GM19328 (cell line): Measurements from ENCODE around the gene CSGALNACT2.

Source experiments
- ATAC-seq: cut with Tn5 transposase; IDR thresholded peaks from one replicate; pipeline ENCODE4 v1.9.1; 2021; ENCODE audit warnings: mild to moderate bottlenecking, moderate library complexity; ENCODE audit not compliant: unreplicated experiment

The CSGALNACT2 gene

DNA sequence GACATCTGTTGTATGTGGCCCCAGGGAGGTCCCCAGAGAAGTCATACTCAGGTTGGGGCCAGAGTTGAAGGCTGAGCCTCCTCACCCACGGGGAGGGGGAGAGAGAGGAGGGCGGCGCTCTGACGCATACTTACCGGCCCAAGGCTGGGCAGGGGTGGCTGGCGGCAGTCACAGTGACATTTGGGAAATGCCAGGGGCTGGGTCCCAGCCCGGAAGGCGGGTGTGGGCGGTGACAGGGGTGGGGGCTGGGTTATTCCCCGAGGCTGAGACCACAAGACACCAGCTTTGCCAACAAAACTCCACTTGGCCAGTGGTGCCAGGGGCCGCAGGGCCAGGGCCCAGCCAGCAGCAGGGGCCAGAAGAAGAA is 87.5 kb downstream of the CSGALNACT2 start:
- ATAC-seq, result no peak

GRCh38 chr10:43226441-43226840 is 88.2 kb downstream of the CSGALNACT2 start:
- ATAC-seq, result no peak

GRCh38 chr10:43226851-43227845 is 88.9 kb downstream of the CSGALNACT2 start:
- ATAC-seq, result no peak

- ATAC-seq, result no peak
These were observed 89.9 kb downstream of the CSGALNACT2 start for GRCh38 chr10:43227911-43228782.

GRCh38 chr10:43228783-43229207 is 90.5 kb downstream of the CSGALNACT2 start:
- no peak for ATAC-seq

GRCh38 chr10:43229208-43230061 is 91.2 kb downstream of the CSGALNACT2 start:
- no peak for ATAC-seq

DNA sequence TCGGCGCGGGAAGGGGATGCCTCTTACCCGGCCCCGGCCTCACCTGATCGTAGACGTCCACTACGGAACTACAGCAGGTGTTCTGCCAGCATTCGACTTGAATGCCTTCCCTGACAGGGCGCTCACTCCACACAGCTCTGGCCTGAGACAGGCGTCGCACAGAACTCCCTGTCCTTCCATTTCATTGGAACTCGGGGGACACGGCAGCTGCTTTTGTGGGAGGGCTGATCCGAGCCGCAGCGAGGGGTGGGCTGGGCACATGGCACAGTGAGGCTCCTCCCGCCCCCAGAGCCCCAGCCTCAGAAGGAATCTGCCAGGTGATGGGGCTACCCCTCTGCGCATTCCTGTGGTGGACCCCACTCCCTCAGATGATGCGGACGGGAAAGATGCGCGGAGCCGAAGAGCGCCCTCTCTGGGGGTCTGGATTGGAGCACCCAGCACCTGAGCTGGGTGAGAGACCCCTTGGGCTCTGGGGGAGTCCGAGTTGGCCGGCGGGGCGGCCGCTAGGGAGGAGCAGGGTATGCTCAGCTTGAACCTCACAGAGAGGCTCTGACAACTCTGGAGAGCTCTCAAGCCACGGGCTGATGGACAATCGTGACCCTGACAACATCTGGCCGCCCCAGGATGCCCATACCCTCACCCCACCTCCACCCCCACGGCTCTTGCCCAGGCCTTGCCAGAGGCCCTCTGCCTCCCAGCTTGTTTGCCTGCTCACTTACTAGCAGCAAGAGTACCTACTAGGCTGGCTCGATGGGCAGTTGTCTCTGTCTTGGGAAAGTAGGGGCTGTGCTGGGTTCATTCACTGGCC is 92.1 kb downstream of the CSGALNACT2 start:
- no peak for ATAC-seq

- no peak for ATAC-seq
These were observed 92.8 kb downstream of the CSGALNACT2 start for GRCh38 chr10:43230909-43231522.

- no peak for ATAC-seq
These were observed 93.4 kb downstream of the CSGALNACT2 start for GRCh38 chr10:43231523-43232078.

DNA sequence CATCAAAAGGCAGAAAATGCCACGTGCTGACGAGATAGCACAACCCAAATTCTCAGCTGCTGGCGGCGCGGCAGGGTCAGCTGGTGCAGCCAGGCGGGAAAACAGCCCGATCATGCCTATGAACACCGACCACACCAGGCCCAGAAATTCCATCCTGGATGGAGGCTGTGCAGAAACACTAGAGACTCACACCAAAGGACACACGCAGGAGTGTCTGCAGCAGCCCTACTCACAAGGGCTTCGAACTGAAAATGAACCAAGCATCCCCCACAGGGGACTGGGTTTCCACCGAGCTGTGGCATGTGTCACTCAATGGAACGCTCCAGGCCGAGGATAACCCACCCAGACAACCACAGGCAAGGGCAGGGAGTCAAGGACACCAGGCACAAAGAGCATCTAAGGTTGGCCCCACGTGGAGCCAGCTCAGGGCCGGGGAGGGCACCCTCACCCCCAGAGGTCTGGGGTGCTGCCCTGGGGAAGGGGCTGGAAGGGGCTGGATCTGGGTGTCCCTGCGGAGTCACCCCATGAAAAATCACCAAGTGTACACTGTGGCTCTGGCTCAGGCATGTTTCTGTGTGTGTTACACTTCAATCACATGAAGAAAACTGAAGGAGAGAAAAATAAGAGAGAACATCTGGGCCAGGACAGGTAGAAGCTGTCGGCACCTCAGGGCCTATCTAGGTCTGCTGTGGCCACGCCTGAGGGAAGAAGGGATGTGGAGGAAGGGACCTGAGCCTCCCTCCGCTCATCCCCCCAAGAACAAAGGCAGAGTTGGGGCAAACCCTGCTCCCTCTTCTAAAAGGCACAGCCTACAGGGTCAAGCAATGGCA is 95.6 kb downstream of the CSGALNACT2 start:
- no peak for ATAC-seq

GRCh38 chr10:43234471-43235041 is 96.3 kb downstream of the CSGALNACT2 start:
- ATAC-seq, result no peak
